ENCODE data around the gene IGF2BP2. TPM values are rescaled to one million over a fixed set of nuclear protein-coding genes. Genes with fewer than 3 reads are reported as not detected.

The IGF2BP2 gene
- total RNA-seq, 1 experiment from 2014 or later = 66.2 TPM

GRCh38 chr3:185823078-185824044 lies 1.5 kb downstream of the IGF2BP2 start:
- no peak for TF ChIP-seq EZH2 (IDR thresholded peaks at IDR 0.05; ENCODE audit: borderline replicate concordance, low read depth, low read length, poor library complexity, severe bottlenecking)
- TF ChIP-seq CTCF (conservative IDR thresholded peaks at IDR 0.05; ENCODE audit: low read depth, low read length) = peak; percentile 42
- intact Hi-C loops (cut with micrococcal nuclease; ENCODE audit: unreplicated experiment) = loop anchor here (1.0 to 5.0 kb wide), 2 partner anchors 56 to 89 kb away; no protein-coding TSS in a partner anchor
- H3K4me1 ChIP-seq (ENCODE audit: insufficient read depth, low read length, poor library complexity, severe bottlenecking) = peaks cover 37% of the 10 kb centered on the region
- ChIA-PET POLR2A (ENCODE audit: low non-redundant PET) (interaction anchor here (0.6 kb wide), 1 partner anchor 120 kb away, joined by 4 read pairs; no protein-coding TSS in a partner anchor), CTCF (interaction anchor here (0.7 kb wide), 1 partner anchor 163 kb away, joined by 3 read pairs; no protein-coding TSS in a partner anchor)
- no peaks in the 10 kb centered on the region for H3K36me3 ChIP-seq (ENCODE audit: insufficient read depth, low read length, poor library complexity, severe bottlenecking)
- peak overlapping the region; percentile 97 for H3K4me3 ChIP-seq (ENCODE audit: low read depth, low read length, poor library complexity, severe bottlenecking)
- peak overlapping the region; percentile 97 for H3K27ac ChIP-seq (ENCODE audit: low read depth, low read length, poor library complexity, severe bottlenecking)
- no TSS peak for BruUV-seq (replicated peaks)
- peak; percentile 61 for DNase-seq (ENCODE audit: low spot score)
- no peaks in the 10 kb centered on the region for H3K27me3 ChIP-seq (replicated peaks; ENCODE audit: insufficient read depth, low read depth, low read length, poor library complexity)
- no peaks in the 10 kb centered on the region for H3K9me3 ChIP-seq (ENCODE audit: low read depth, low read length, poor library complexity, severe bottlenecking)

- no peak for TF ChIP-seq CTCF (conservative IDR thresholded peaks at IDR 0.05; ENCODE audit: low read depth, low read length)
- TF ChIP-seq EZH2 (IDR thresholded peaks at IDR 0.05; ENCODE audit: borderline replicate concordance, low read depth, low read length, poor library complexity, severe bottlenecking) = no peak
- intact Hi-C loops (cut with micrococcal nuclease; ENCODE audit: unreplicated experiment) = loop anchor here (5.0 kb wide), 1 partner anchor 55 kb away; no protein-coding TSS in a partner anchor
- ChIA-PET POLR2A (ENCODE audit: low non-redundant PET) (interaction anchor here (0.6 kb wide), 1 partner anchor 121 kb away, joined by 4 read pairs; no protein-coding TSS in a partner anchor), CTCF (interaction anchor here (0.6 to 0.7 kb wide), 2 partner anchors 93 to 162 kb away, joined by 3 to 5 read pairs; no protein-coding TSS in a partner anchor)
- Histone ChIP-seq H3K27ac (ENCODE audit: low read depth, low read length, poor library complexity, severe bottlenecking) (peak overlapping the region; percentile 97), H3K4me3 (ENCODE audit: low read depth, low read length, poor library complexity, severe bottlenecking) (peak overlapping the region; percentile 97), H3K36me3 (ENCODE audit: insufficient read depth, low read length, poor library complexity, severe bottlenecking) (no peaks in the 10 kb centered on the region), H3K27me3 (replicated peaks; ENCODE audit: insufficient read depth, low read depth, low read length, poor library complexity) (no peaks in the 10 kb centered on the region), H3K9me3 (ENCODE audit: low read depth, low read length, poor library complexity, severe bottlenecking) (no peaks in the 10 kb centered on the region), H3K4me1 (ENCODE audit: insufficient read depth, low read length, poor library complexity, severe bottlenecking) (peaks cover 44% of the 10 kb centered on the region)
- BruUV-seq (replicated peaks) = TSS peak; percentile 27
- peak; percentile 18 for DNase-seq (ENCODE audit: low spot score)
Measured at GRCh38 chr3:185822221-185823000, 2.4 kb downstream of the IGF2BP2 start.

Data from A673 (cell line).